Astrocyte (in vitro differentiated cells and primary cell): ENCODE measurements around the gene SPDYE6. TPM values are rescaled to one million over a fixed set of nuclear protein-coding genes. Genes with fewer than 3 reads are reported as not detected.

Experiments
- DNase-seq: peaks from one replicate; pipeline ENCODE4 v3.0.0-alpha.2; 2010; ENCODE audit warnings: low read depth
- FAIRE-seq: peaks from 2 replicates; lab custom pipeline; 2011; peaks lifted over from hg19 to GRCh38; lab: Jason Lieb, UNC
- H2AFZ ChIP-seq: 2 replicates; pipeline ENCODE4 v1.6.0; 2012; ENCODE audit warnings: low read depth, low read length, inconsistent platforms
- H3K27ac ChIP-seq: 2 replicates; pipeline ENCODE4 v1.5.1; 2011; ENCODE audit warnings: low read depth, low read length, inconsistent platforms
- H3K27me3 ChIP-seq: 2 replicates; pipeline ENCODE4 v1.6.0; 2011; ENCODE audit warnings: low read length, inconsistent platforms; ENCODE audit not compliant: insufficient read depth
- H3K36me3 ChIP-seq: 2 replicates; pipeline ENCODE4 v1.5.1; 2011; ENCODE audit warnings: low read length, inconsistent platforms; ENCODE audit not compliant: insufficient read depth
- H3K4me1 ChIP-seq: 2 replicates; pipeline ENCODE4 v1.5.1; 2011; ENCODE audit warnings: low read length, inconsistent platforms; ENCODE audit not compliant: insufficient read depth
- H3K4me2 ChIP-seq: 2 replicates; pipeline ENCODE4 v1.6.0; 2012; ENCODE audit warnings: low read length, inconsistent platforms
- H3K4me3 ChIP-seq: 2 replicates; pipeline ENCODE4 v1.5.1; 2011; ENCODE audit warnings: low read depth, mild to moderate bottlenecking, low read length, inconsistent platforms; ENCODE audit not compliant: insufficient read depth
- H3K79me2 ChIP-seq: 2 replicates; pipeline ENCODE4 v1.6.0; 2012; ENCODE audit warnings: mild to moderate bottlenecking, low read length, inconsistent platforms; ENCODE audit not compliant: insufficient read depth
- H3K9ac ChIP-seq: 2 replicates; pipeline ENCODE4 v1.6.0; 2012; ENCODE audit warnings: mild to moderate bottlenecking, low read length, inconsistent platforms
- H3K9me3 ChIP-seq: 2 replicates; pipeline ENCODE4 v1.5.1; 2012; ENCODE audit warnings: low read depth, mild to moderate bottlenecking, low read length, inconsistent platforms; ENCODE audit not compliant: insufficient read depth
- H4K20me1 ChIP-seq: 2 replicates; pipeline ENCODE4 v1.6.0; 2012; ENCODE audit warnings: low read length, inconsistent platforms; ENCODE audit not compliant: insufficient read depth
- H3K27ac Mint-ChIP-seq: one replicate; pipeline ENCODE4 v1.8.0; 2021; ENCODE audit warnings: mild to moderate bottlenecking, mixed read lengths; ENCODE audit not compliant: unreplicated experiment
- H3K27me3 Mint-ChIP-seq: one replicate; pipeline ENCODE4 v1.8.0; 2021; ENCODE audit warnings: low read depth, mixed read lengths; ENCODE audit not compliant: unreplicated experiment
- H3K36me3 Mint-ChIP-seq: one replicate; pipeline ENCODE4 v1.8.0; 2021; ENCODE audit warnings: low read depth, mixed read lengths; ENCODE audit not compliant: unreplicated experiment
- H3K4me1 Mint-ChIP-seq: one replicate; pipeline ENCODE4 v1.8.0; 2021; ENCODE audit warnings: low read depth, mixed read lengths; ENCODE audit not compliant: unreplicated experiment
- H3K4me3 Mint-ChIP-seq: one replicate; pipeline ENCODE4 v1.8.0; 2021; ENCODE audit warnings: mild to moderate bottlenecking, moderate library complexity, mixed read lengths; ENCODE audit not compliant: unreplicated experiment
- H3K9me3 Mint-ChIP-seq: one replicate; pipeline ENCODE4 v1.8.0; 2021; ENCODE audit warnings: mild to moderate bottlenecking, mixed read lengths; ENCODE audit not compliant: unreplicated experiment
- EZH2 ChIP-seq: IDR thresholded peaks from 2 replicates; pipeline ENCODE4 v1.6.1; 2012; ENCODE audit warnings: mild to moderate bottlenecking, low read length, inconsistent platforms; ENCODE audit not compliant: insufficient read depth
- total RNA-seq: library from RNA; stranded (reverse); gene quantifications from 2 replicates; pipeline ENCODE4 v1.2.1, GENCODE V29; 2021
- TF ChIP-seq, protein P1 (sequence below): IDR thresholded peaks from 2 replicates; pipeline ENCODE4 v1.5.1; 2011; ENCODE audit warnings: low read depth, mild to moderate bottlenecking, inconsistent platforms, low read length, moderate library complexity; ENCODE audit not compliant: insufficient read depth

Gene SPDYE6
- total RNA-seq, 1 donor from 2014 or later, result not detected

DNA sequence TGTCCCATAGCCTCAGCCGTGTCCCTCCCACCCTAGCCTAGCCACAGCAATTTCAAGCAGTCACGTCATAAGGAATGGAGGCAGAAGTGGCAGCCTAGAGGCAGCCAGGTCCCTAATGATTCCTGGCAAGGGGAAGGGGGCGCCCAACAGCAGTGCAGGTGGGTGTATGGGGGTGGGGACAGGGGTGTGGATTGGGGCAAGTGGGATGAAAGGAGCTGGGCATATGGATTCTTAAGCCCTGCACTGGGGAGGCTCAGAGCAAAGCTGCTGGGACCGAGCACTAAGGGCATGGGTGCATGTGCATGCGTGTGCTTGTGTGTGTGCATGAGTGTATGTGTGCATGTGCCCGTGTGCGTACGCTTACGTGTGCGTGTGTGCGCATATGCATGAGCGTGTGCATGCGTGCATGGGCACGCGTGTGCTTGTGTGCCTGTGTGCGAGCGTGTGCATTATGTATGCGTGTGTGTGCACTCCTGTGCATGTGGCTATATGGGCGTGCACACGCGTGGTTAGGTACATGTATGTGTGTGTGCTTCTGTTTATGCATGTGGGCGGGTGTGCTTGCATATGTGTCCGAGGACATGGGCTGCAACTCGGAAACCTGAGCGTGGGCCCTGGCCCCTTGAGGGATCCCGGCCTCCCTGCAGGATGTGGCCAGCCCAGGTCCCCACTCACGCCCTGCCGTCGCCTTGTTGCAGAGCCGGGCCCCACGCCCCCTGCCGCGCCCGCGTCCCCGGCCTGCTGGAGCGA lies 35.5 kb downstream of the SPDYE6 start:
- Mint-ChIP-seq H3K27me3 (peaks cover 13% of the 10 kb centered on the region), H3K4me3 (no peak overlapping the region), H3K9me3 (peaks cover 2% of the 10 kb centered on the region), H3K27ac (no peak overlapping the region), H3K36me3 (peaks cover 3% of the 10 kb centered on the region), H3K4me1 (no peaks in the 10 kb centered on the region)
- Histone ChIP-seq H3K27me3 (no peaks in the 10 kb centered on the region), H3K4me3 (no peak overlapping the region), H3K9me3 (no peaks in the 10 kb centered on the region), H4K20me1 (no peaks in the 10 kb centered on the region), H3K79me2 (no peaks in the 10 kb centered on the region), H2AFZ (no peak overlapping the region), H3K9ac (no peak overlapping the region), H3K27ac (no peak overlapping the region), H3K4me1 (no peaks in the 10 kb centered on the region), H3K36me3 (no peaks in the 10 kb centered on the region), H3K4me2 (no peak overlapping the region)
- no peak for TF ChIP-seq EZH2
- TF ChIP-seq, protein P1, sequence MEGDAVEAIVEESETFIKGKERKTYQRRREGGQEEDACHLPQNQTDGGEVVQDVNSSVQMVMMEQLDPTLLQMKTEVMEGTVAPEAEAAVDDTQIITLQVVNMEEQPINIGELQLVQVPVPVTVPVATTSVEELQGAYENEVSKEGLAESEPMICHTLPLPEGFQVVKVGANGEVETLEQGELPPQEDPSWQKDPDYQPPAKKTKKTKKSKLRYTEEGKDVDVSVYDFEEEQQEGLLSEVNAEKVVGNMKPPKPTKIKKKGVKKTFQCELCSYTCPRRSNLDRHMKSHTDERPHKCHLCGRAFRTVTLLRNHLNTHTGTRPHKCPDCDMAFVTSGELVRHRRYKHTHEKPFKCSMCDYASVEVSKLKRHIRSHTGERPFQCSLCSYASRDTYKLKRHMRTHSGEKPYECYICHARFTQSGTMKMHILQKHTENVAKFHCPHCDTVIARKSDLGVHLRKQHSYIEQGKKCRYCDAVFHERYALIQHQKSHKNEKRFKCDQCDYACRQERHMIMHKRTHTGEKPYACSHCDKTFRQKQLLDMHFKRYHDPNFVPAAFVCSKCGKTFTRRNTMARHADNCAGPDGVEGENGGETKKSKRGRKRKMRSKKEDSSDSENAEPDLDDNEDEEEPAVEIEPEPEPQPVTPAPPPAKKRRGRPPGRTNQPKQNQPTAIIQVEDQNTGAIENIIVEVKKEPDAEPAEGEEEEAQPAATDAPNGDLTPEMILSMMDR, result no peak
- no peak for FAIRE-seq
- no peak for DNase-seq

DNA sequence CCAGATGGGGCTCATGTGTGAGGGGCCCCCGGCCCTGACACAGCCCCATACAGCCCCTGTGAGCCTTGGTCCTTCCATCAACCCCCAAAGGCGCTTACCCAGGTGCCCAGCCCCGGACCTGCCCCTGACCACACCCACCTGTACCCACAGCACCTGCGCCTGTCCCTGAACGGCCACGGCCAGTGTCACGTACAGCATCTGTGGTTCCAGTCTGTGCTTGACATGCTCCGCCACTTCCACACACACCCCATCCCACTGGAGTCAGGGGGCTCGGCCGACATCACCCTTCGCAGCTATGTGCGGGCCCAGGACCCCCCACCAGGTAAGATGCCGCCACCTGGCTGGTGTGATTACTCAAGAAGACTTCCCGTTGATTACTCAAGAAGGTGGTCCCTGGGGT lies 36.1 kb downstream of the SPDYE6 start:
- H3K4me1 Mint-ChIP-seq, result no peaks in the 10 kb centered on the region
- Histone ChIP-seq H4K20me1 (no peaks in the 10 kb centered on the region), H2AFZ (no peak overlapping the region), H3K27me3 (no peaks in the 10 kb centered on the region), H3K4me3 (no peak overlapping the region), H3K36me3 (no peaks in the 10 kb centered on the region), H3K9me3 (no peaks in the 10 kb centered on the region), H3K9ac (no peak overlapping the region), H3K4me2 (no peak overlapping the region), H3K27ac (no peak overlapping the region), H3K4me1 (no peaks in the 10 kb centered on the region), H3K79me2 (no peaks in the 10 kb centered on the region)
- H3K27ac Mint-ChIP-seq, result no peak overlapping the region
- TF ChIP-seq EZH2, result no peak
- TF ChIP-seq, protein P1, result no peak
- H3K9me3 Mint-ChIP-seq, result peaks cover 2% of the 10 kb centered on the region
- H3K27me3 Mint-ChIP-seq, result peaks cover 13% of the 10 kb centered on the region
- H3K4me3 Mint-ChIP-seq, result no peak overlapping the region
- peaks cover 3% of the 10 kb centered on the region for H3K36me3 Mint-ChIP-seq
- DNase-seq (no peak), FAIRE-seq (no peak)

DNA sequence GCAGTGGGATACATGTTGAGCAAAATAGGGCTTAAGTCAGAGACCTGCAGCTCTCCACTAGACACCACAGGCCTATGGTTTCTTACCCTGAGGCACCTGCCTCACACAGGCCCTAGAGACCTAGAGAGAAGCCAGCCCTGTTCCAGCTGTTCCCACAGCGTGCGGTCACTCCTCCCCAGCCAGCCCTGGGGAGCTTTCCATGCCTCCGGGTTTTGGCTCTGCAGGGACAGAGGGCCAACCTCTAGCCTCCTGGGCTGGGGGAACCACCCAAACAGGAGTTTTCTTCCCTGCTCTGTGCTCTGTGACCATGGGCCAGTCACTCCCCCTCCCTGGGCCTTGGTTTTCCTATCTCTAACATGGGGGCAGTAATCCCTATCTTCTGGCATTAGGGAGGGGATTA lies 36.6 kb downstream of the SPDYE6 start:
- Histone ChIP-seq H3K4me2 (no peak overlapping the region), H3K4me1 (no peaks in the 10 kb centered on the region), H3K9me3 (no peaks in the 10 kb centered on the region), H3K4me3 (no peak overlapping the region), H3K27ac (no peak overlapping the region), H3K79me2 (no peaks in the 10 kb centered on the region), H3K9ac (no peak overlapping the region), H4K20me1 (no peaks in the 10 kb centered on the region), H3K27me3 (no peaks in the 10 kb centered on the region), H3K36me3 (no peaks in the 10 kb centered on the region), H2AFZ (no peak overlapping the region)
- H3K36me3 Mint-ChIP-seq, result peaks cover 3% of the 10 kb centered on the region
- peaks cover 13% of the 10 kb centered on the region for H3K27me3 Mint-ChIP-seq
- H3K4me3 Mint-ChIP-seq, result no peak overlapping the region
- FAIRE-seq (no peak), DNase-seq (no peak)
- no peak for TF ChIP-seq EZH2
- TF ChIP-seq, protein P1, result no peak
- no peaks in the 10 kb centered on the region for H3K4me1 Mint-ChIP-seq
- H3K27ac Mint-ChIP-seq, result no peak overlapping the region
- H3K9me3 Mint-ChIP-seq, result peaks cover 2% of the 10 kb centered on the region
